K562 (cell line): ENCODE data around the gene RBMS1. TPM values are rescaled to one million over a fixed set of nuclear protein-coding genes. Genes with fewer than 3 reads are reported as not detected.

Experiments used
- ATAC-seq: fragments of 200-7000 bp; cut with Tn5 transposase; 3 replicates; pipeline ENCODE4 v1.9.1; 2020; ENCODE audit warnings: moderate library complexity
- BruUV-seq: library from RNA; stranded (reverse); fragments of 400-500 nt; replicated peaks from 2 replicates; lab custom pipeline; 2021; lab: Mats Ljungman, UMichigan
- CTCF ChIA-PET: fragments of 300-600 bp; formaldehyde crosslinking; extraction: SDS; loops from one replicate; lab custom pipeline; 2021; ENCODE audit warnings: low intra/inter-chr PET ratio; lab: Yijun Ruan, JAX
- POLR2A ChIA-PET: fragments of 300-600, 350-650 bp; sonication (Branson Sonifier 250); formaldehyde crosslinking; extraction: SDS; loops from one replicate; lab custom pipeline; 2021; ENCODE audit warnings: antibody characterized with exemption, inconsistent platforms; lab: Yijun Ruan, JAX
- DNase-seq, 4 experiments: peaks; one replicate each; pipeline versions ENCODE4 v3.0.0 to v3.0.0-alpha.2; 2011 to 2018; ENCODE audit warnings: low spot score in 3 of 4, mixed read lengths in 3 of 4; ENCODE audit errors: extremely low read depth in 1 of 4
- FAIRE-seq: peaks from 2 replicates; lab custom pipeline; 2011; peaks lifted over from hg19 to GRCh38; lab: Jason Lieb, UNC
- H2AFZ ChIP-seq: 2 replicates; pipeline ENCODE4 v1.6.0; 2011; ENCODE audit warnings: low read depth, low read length, control low read depth, inconsistent platforms
- H3K27ac ChIP-seq: fragments of 200-600 bp; 3 replicates; pipeline ENCODE4 v1.8.0; 2011; ENCODE audit warnings: low read depth, mild to moderate bottlenecking, control low read depth, inconsistent platforms, low read length, moderate library complexity, mixed read lengths; ENCODE audit errors: extremely low read depth
- H3K27me3 ChIP-seq, 2 experiments: fragments of 300-600 bp in 1 of 2; 2 replicates in 1 of 2; 3 replicates in 1 of 2; pipeline versions ENCODE4 v1.6.0 to v1.8.0; 2011; ENCODE audit warnings: inconsistent platforms in 2 of 2, low read length in 2 of 2, mild to moderate bottlenecking in 1 of 2, mixed read lengths in 1 of 2, moderate library complexity in 1 of 2; ENCODE audit not compliant: control insufficient read depth in 2 of 2, insufficient read depth in 2 of 2
- H3K36me3 ChIP-seq: fragments of 300-600 bp; 3 replicates; pipeline ENCODE4 v1.8.0; 2011; ENCODE audit warnings: mild to moderate bottlenecking, low read length, inconsistent platforms; ENCODE audit not compliant: control insufficient read depth, insufficient read depth
- H3K4me1 ChIP-seq, 2 experiments: fragments of 200-600 bp in 1 of 2; replicated peaks in 1 of 2; 2 replicates in 1 of 2; 3 replicates in 1 of 2; pipeline versions ENCODE4 v1.5.1 to v1.8.0; 2011; ENCODE audit warnings: inconsistent platforms in 2 of 2, low read length in 2 of 2, mild to moderate bottlenecking in 1 of 2, mixed read lengths in 1 of 2, moderate library complexity in 1 of 2; ENCODE audit not compliant: control insufficient read depth in 2 of 2, insufficient read depth in 2 of 2
- H3K4me2 ChIP-seq: 2 replicates; pipeline ENCODE4 v1.6.1; 2011; ENCODE audit warnings: low read length, control low read depth, inconsistent platforms, mixed read lengths; ENCODE audit not compliant: insufficient read depth
- H3K4me3 ChIP-seq: fragments of 200-600 bp; sonication (generic), shearing (Covaris generic); 2 replicates; pipeline ENCODE4 v1.5.1; 2016; ENCODE audit warnings: control low read depth, inconsistent platforms
- H3K79me2 ChIP-seq: fragments of 200-600 bp; 3 replicates; pipeline ENCODE4 v1.8.0; 2011; ENCODE audit warnings: low read length, inconsistent platforms; ENCODE audit not compliant: control insufficient read depth, insufficient read depth
- H3K9ac ChIP-seq, 2 experiments: 2 replicates each; pipeline versions ENCODE4 v1.6.0 to v1.6.1; 2011; ENCODE audit warnings: low read depth in 2 of 2, low read length in 2 of 2, control low read depth in 1 of 2, inconsistent platforms in 1 of 2, mild to moderate bottlenecking in 1 of 2, mixed read lengths in 1 of 2; ENCODE audit not compliant: insufficient read depth in 1 of 2
- H3K9me1 ChIP-seq: one replicate; pipeline ENCODE4 v1.6.0; 2011; ENCODE audit warnings: inconsistent platforms, mild to moderate bottlenecking, low read length, moderate library complexity; ENCODE audit not compliant: control insufficient read depth, insufficient read depth
- H3K9me3 ChIP-seq: replicated peaks from 2 replicates; pipeline ENCODE4 v1.5.1; 2011; ENCODE audit warnings: low read depth, low read length, inconsistent platforms; ENCODE audit not compliant: control insufficient read depth, insufficient read depth
- H4K20me1 ChIP-seq: replicated peaks from 2 replicates; pipeline ENCODE4 v1.6.1; 2011; ENCODE audit warnings: low read length, inconsistent platforms, mixed read lengths; ENCODE audit not compliant: control insufficient read depth, insufficient read depth
- ATF4 ChIP-seq: fragments of 450-650 bp; formaldehyde crosslinking; IDR thresholded peaks from 2 replicates; pipeline ENCODE4 v1.4.0; 2022; ENCODE audit warnings: mild to moderate bottlenecking, moderate library complexity
- FOXA3 ChIP-seq, 2 experiments: fragments of 450-650 bp in 1 of 2; sonication (generic) in 1 of 2; formaldehyde crosslinking; IDR thresholded peaks in 1 of 2; conservative IDR thresholded peaks in 1 of 2; 2 replicates each; pipeline versions ENCODE4 v1.4.0 to v1.8.0; 2020 to 2022; ENCODE audit warnings: mild to moderate bottlenecking in 2 of 2, missing genetic modification reagents in 1 of 2
- HBP1 ChIP-seq: fragments of 450-650 bp; formaldehyde crosslinking; IDR thresholded peaks from 2 replicates; pipeline ENCODE4 v1.4.0; 2022; ENCODE audit warnings: missing genetic modification characterization
- KDM5B ChIP-seq: fragments of 200-600 bp; sonication (generic); IDR thresholded peaks from 2 replicates; pipeline ENCODE4 v1.6.1; 2012; ENCODE audit warnings: low read depth, mild to moderate bottlenecking, moderate library complexity, low read length, control low read depth, inconsistent platforms; ENCODE audit not compliant: insufficient replicate concordance
- PTBP1 ChIP-seq: fragments of 200-400 bp; formaldehyde crosslinking; IDR thresholded peaks from 2 replicates; pipeline ENCODE4 v1.6.1; 2017; ENCODE audit warnings: low read depth, low read length
- RBM17 ChIP-seq: fragments of 200-400 bp; formaldehyde crosslinking; IDR thresholded peaks from 2 replicates; pipeline ENCODE4 v1.6.1; 2017; ENCODE audit warnings: low read depth, mild to moderate bottlenecking, low read length, borderline replicate concordance
- SIN3B ChIP-seq: fragments of 450-650 bp; IDR thresholded peaks from 2 replicates; pipeline ENCODE4 v1.6.1; 2017; ENCODE audit warnings: low read depth, mild to moderate bottlenecking, moderate library complexity
- TAF1 ChIP-seq: IDR thresholded peaks from 2 replicates; pipeline ENCODE4 v1.6.1; 2011; ENCODE audit warnings: mild to moderate bottlenecking, low read length, moderate library complexity; ENCODE audit not compliant: insufficient read depth, control insufficient read depth, severe bottlenecking; ENCODE audit errors: extremely low read depth
- TFE3 ChIP-seq: fragments of 450-650 bp; formaldehyde crosslinking; IDR thresholded peaks from 2 replicates; pipeline ENCODE4 v1.4.0; 2020; ENCODE audit warnings: mild to moderate bottlenecking, mixed read lengths
- ZNF23 ChIP-seq: fragments of 250-450 bp; sonication (Bioruptor Pico); IDR thresholded peaks from 2 replicates; pipeline ENCODE4 v1.4.0; 2020; ENCODE audit warnings: mild to moderate bottlenecking
- ZNF77 ChIP-seq: fragments of 250-450 bp; sonication (Bioruptor Pico); IDR thresholded peaks from 2 replicates; pipeline ENCODE4 v1.5.0; 2020
- WGBS: fragments of 100-300 bp; shearing (Covaris generic); methylation state at CpG from one replicate; pipeline ENCODE4 v1.1.6; 2016; ENCODE audit warnings: low coverage, mixed read lengths; ENCODE audit not compliant: insufficient coverage; ENCODE audit errors: missing lambda C conversion rate; 5-methylcytosine and 5-hydroxymethylcytosine counted together
- in situ Hi-C: fragments of 300-500 bp; cut with MboI; formaldehyde crosslinking; loops from 4 replicates; pipeline ENCODE4 v1.15.0; 2018; ENCODE audit warnings: inconsistent platforms, mixed read lengths
- intact Hi-C: fragments of 100-400 bp; cut with micrococcal nuclease; formaldehyde crosslinking; loops from 2 replicates; pipeline ENCODE4 v1.14.2; 2022
- polyA plus RNA-seq, 8 experiments: library from polyadenylated mRNA; depleted of rRNA in 4 of 8; stranded (reverse) in 5 of 8; unstranded in 3 of 8; fragments of >200 nt; fragmentation: Nextera tagmentation in 2 of 8; fragmentation: Illumina TruSeq in 1 of 8; extraction: Ambion mirVana in 2 of 8; extraction: Trizol in 1 of 8; gene quantifications; 2 replicates each; pipeline versions ENCODE4 v1.2.1 to v1.2.3, GENCODE V29; 2011 to 2014; ENCODE audit warnings: inconsistent platforms in 1 of 8, missing spikeins in 1 of 8
- total RNA-seq, 7 experiments: library from RNA; depleted of rRNA in 6 of 7; stranded (reverse); fragments of >200 nt in 6 of 7; fragmentation: Illumina TruSeq in 2 of 7; extraction: Trizol in 2 of 7; gene quantifications; 2 replicates each; pipeline versions ENCODE4 v1.2.1 to v1.2.3, GENCODE V29; 2011 to 2021; ENCODE audit warnings: low replicate concordance in 1 of 7
- TF ChIP-seq, protein P1 (sequence below): fragments of 250-450 bp; sonication (Bioruptor Pico); IDR thresholded peaks from 2 replicates; pipeline ENCODE4 v1.5.0; 2022; ENCODE audit warnings: mild to moderate bottlenecking

Gene RBMS1
- total and polyA plus RNA-seq, 9 of the 15 experiments (the other 6 are each of a cell fraction or from before 2014, with no cell fraction given) = 0.04 to 0.31 (median 0.09) TPM; not detected in 6

DNA sequence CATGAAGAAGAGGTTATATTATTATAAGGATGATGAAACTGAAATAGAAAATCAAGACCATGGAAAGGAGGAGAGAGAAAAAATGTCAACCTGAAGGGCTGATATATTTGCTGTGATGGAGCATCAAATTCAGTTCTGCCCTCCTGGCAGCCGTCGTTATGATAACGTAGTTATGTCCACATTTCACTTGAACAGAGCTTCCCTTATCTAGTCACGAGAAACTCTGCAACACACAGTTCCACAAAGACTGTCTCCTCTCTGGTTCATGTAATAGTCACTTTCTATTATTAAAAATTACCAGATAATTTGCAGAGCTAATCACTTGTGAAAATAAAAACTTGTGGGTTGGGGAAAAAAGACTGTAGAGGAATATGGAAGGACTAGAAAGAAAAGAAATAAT lies 19.5 kb upstream of the RBMS1 start (continued):
- no peak for TF ChIP-seq HBP1 (CRISPR knock-in tag)
- no peak for TF ChIP-seq PTBP1

DNA sequence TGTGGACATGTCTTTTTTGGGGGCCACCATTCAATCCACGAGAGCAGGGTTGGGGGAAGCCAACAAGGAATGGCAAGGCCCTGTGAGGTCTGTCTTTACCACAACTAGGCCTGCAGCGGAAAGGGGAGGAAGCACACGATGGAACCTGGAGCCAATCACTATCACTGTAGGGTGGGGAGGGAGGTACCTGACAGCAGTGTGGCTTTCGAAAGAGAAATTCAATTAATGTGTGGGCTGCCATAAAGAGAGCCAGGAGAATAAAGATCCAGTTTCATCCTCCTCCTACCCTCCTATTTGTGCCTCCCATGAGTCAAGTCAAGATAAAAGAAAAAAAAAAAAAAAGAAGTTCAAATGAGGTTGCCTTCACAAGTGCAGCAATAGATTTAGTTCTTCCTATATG lies 18.9 kb upstream of the RBMS1 start:
- Histone ChIP-seq H4K20me1 (no peaks in the 10 kb centered on the region), H2AFZ (no peak overlapping the region), H3K9ac (no peak overlapping the region), H3K4me2 (no peak overlapping the region), H3K4me3 (no peak overlapping the region), H3K27me3 (no peaks in the 10 kb centered on the region), H3K9me3 (no peaks in the 10 kb centered on the region), H3K4me1 (no peaks in the 10 kb centered on the region), H3K79me2 (no peaks in the 10 kb centered on the region), H3K36me3 (no peaks in the 10 kb centered on the region), H3K9me1 (no peaks in the 10 kb centered on the region), H3K27ac (no peak overlapping the region)
- ChIA-PET CTCF (no interaction called here), POLR2A (no interaction called here)
- intact Hi-C loops (no loop called here), in situ Hi-C loops (no loop called here)
- ATAC-seq (no peak), DNase-seq (no peak), FAIRE-seq (no peak)
- no TSS peak for BruUV-seq
- WGBS = 6% methylated on average over 4 of the region's 4 CpGs
- TF ChIP-seq SIN3B = no peak
- no peak for TF ChIP-seq TAF1
- TF ChIP-seq KDM5B = no peak
- TF ChIP-seq TFE3 (CRISPR knock-in tag) = no peak
- TF ChIP-seq ATF4 (CRISPR knock-in tag) = no peak
- TF ChIP-seq, protein P1, sequence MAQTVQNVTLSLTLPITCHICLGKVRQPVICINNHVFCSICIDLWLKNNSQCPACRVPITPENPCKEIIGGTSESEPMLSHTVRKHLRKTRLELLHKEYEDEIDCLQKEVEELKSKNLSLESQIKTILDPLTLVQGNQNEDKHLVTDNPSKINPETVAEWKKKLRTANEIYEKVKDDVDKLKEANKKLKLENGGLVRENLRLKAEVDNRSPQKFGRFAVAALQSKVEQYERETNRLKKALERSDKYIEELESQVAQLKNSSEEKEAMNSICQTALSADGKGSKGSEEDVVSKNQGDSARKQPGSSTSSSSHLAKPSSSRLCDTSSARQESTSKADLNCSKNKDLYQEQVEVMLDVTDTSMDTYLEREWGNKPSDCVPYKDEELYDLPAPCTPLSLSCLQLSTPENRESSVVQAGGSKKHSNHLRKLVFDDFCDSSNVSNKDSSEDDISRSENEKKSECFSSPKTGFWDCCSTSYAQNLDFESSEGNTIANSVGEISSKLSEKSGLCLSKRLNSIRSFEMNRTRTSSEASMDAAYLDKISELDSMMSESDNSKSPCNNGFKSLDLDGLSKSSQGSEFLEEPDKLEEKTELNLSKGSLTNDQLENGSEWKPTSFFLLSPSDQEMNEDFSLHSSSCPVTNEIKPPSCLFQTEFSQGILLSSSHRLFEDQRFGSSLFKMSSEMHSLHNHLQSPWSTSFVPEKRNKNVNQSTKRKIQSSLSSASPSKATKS = no peak
- no peak for TF ChIP-seq ZNF77 (CRISPR knock-in tag)
- no peak for TF ChIP-seq RBM17
- no peak for TF ChIP-seq FOXA3 (CRISPR knock-in tag; conservative IDR thresholded peaks at IDR 0.05 in 1 of 2, IDR thresholded peaks at IDR 0.05 in 1 of 2)
- TF ChIP-seq ZNF23 = no peak
